Sigmoid colon (tissue), 7 donors: ENCODE measurements around the gene MRPL42. TPM values are rescaled to one million over a fixed set of nuclear protein-coding genes. Genes with fewer than 3 reads are reported as not detected.
"Not testable (repeated sequence)": the region's sequence is repeated elsewhere in the genome, so short reads cannot be mapped to it uniquely, and the experiment has no call there.

ENCODE experiments used
- DNase-seq: peaks from one replicate; pipeline ENCODE4 v3.0.0-alpha.2; 2019
- H3K27ac ChIP-seq, 4 donors: fragments of 200-600 bp; sonication (generic); one replicate each; pipeline ENCODE4 v1.5.1; 2016 to 2019; ENCODE audit warnings: mild to moderate bottlenecking in 1 of 4
- H3K27me3 ChIP-seq, 3 donors: fragments of 200-600 bp; sonication (generic); one replicate each; pipeline ENCODE4 v1.5.1; 2019; ENCODE audit warnings: mild to moderate bottlenecking in 1 of 3
- H3K36me3 ChIP-seq, 4 donors: fragments of 200-600 bp; sonication (generic); one replicate each; pipeline ENCODE4 v1.5.1; 2016 to 2019
- H3K4me1 ChIP-seq, 4 donors: fragments of 200-600 bp; sonication (generic); one replicate each; pipeline ENCODE4 v1.5.1; 2017 to 2019
- H3K4me3 ChIP-seq, 4 donors: fragments of 200-600 bp; sonication (generic); one replicate each; pipeline ENCODE4 v1.5.1; 2017 to 2019; ENCODE audit warnings: mild to moderate bottlenecking in 2 of 4, moderate library complexity in 1 of 4
- H3K9me3 ChIP-seq, 4 donors: fragments of 200-600 bp in 3 of 4; sonication (generic) in 3 of 4; one replicate each; pipeline versions ENCODE4 v1.5.1 to v1.6.1; 2013 to 2019
- CTCF ChIP-seq, 4 experiments: fragments of 450-650 bp in 3 of 4; fragments of 200-600 bp in 1 of 4; IDR thresholded peaks; one replicate each; pipeline ENCODE4 v1.5.1; 2016 to 2019; ENCODE audit warnings: antibody characterized with exemption in 4 of 4, mild to moderate bottlenecking in 3 of 4, moderate library complexity in 2 of 4
- EP300 ChIP-seq, 4 donors: sonication (generic); formaldehyde crosslinking; IDR thresholded peaks; one replicate each; pipeline ENCODE4 v1.6.1; 2017; ENCODE audit warnings: antibody characterized with exemption in 4 of 4
- POLR2A ChIP-seq, 2 donors: fragments of 450-650 bp; IDR thresholded peaks; one replicate each; pipeline ENCODE4 v1.6.1; 2016; ENCODE audit warnings: antibody characterized with exemption in 2 of 2, mild to moderate bottlenecking in 2 of 2, moderate library complexity in 2 of 2
- POLR2AphosphoS5 ChIP-seq, 4 donors: sonication (generic); formaldehyde crosslinking; IDR thresholded peaks; one replicate each; pipeline ENCODE4 v1.6.1; 2017; ENCODE audit warnings: antibody characterized with exemption in 4 of 4
- WGBS, 2 donors: extraction: QIAGEN DNeasy Blood & Tissue Kit; methylation state at CpG; one replicate each; pipeline ENCODE4 v1.1.7; 2013; 5-methylcytosine and 5-hydroxymethylcytosine counted together
- intact Hi-C: fragments of 100-400 bp; cut with DNase I; formaldehyde crosslinking; loops from one replicate; pipeline ENCODE4 v1.15.1; 2023
- polyA plus RNA-seq, 3 donors: library from polyadenylated mRNA; stranded (reverse); fragments of 200-250 nt; gene quantifications; one replicate each; pipeline ENCODE4 v1.2.3, GENCODE V29; 2013
- total RNA-seq, 4 donors: library from RNA; depleted of rRNA; stranded (reverse); fragments of >200 nt; gene quantifications; one replicate each; pipeline ENCODE4 v1.1.0, GENCODE V29; 2016
- donor health status: healthy with polysubstance abuse.
- donor health status: Bipolar disorder and iron deficiency.
- donor health status: healthy.

The MRPL42 gene
- total and polyA plus RNA-seq, 7 donors: 37.9 to 79.5 (median 48.1) TPM

- Histone ChIP-seq H3K27me3 (no peaks in the 10 kb centered on the region), H3K4me3 (no peak overlapping the region), H3K27ac (no peak overlapping the region), H3K4me1 (no peaks in the 10 kb centered on the region), H3K9me3 (no peaks in the 10 kb centered on the region), H3K36me3 (peaks cover 17 to 94% (median 32%) of the 10 kb centered on the region in 4 donors)
- TF ChIP-seq EP300 (IDR thresholded peaks at IDR 0.05) (no peak), POLR2A (IDR thresholded peaks at IDR 0.05) (no peak), POLR2AphosphoS5 (IDR thresholded peaks at IDR 0.05) (no peak), CTCF (IDR thresholded peaks at IDR 0.05) (no peak)
- WGBS, 2 donors: 23 to 81% methylated on average over 4 of the region's 4 CpGs
- DNase-seq: no peak
- intact Hi-C loops: no loop called here
Measured at GRCh38 chr12:93483151-93483807, 16.0 kb downstream of the MRPL42 start.

- TF ChIP-seq POLR2AphosphoS5 (IDR thresholded peaks at IDR 0.05) (no peak), CTCF (IDR thresholded peaks at IDR 0.05) (no peak), POLR2A (IDR thresholded peaks at IDR 0.05) (no peak), EP300 (IDR thresholded peaks at IDR 0.05) (no peak)
- Histone ChIP-seq H3K27ac (no peak overlapping the region), H3K27me3 (no peaks in the 10 kb centered on the region), H3K9me3 (no peaks in the 10 kb centered on the region), H3K4me1 (no peaks in the 10 kb centered on the region), H3K36me3 (peaks cover 17 to 92% (median 33%) of the 10 kb centered on the region in 4 donors), H3K4me3 (no peak overlapping the region)
- intact Hi-C loops: no loop called here
- no peak for DNase-seq
- WGBS, 2 donors: 75 to 84% methylated on average over 8 of the region's 8 CpGs
Measured at GRCh38 chr12:93484315-93484981, 17.1 kb downstream of the MRPL42 start.

- H3K4me1 ChIP-seq, H3K4me3 ChIP-seq, H3K27ac ChIP-seq, intact Hi-C loops, H3K27me3 ChIP-seq, H3K9me3 ChIP-seq, DNase-seq: not testable (repeated sequence)
- H3K36me3 ChIP-seq: peaks cover 0 to 67% (median 3%) of the 10 kb centered on the region in 4 donors
- WGBS, 2 donors: no CpG with 5 or more reads among the region's 1 CpG
Measured at GRCh38 chr12:93492808-93493207, 25.5 kb downstream of the MRPL42 start.

- H3K27me3 ChIP-seq: no peaks in the 10 kb centered on the region
- no peak overlapping the region for H3K27ac ChIP-seq
- no peaks in the 10 kb centered on the region for H3K9me3 ChIP-seq
- TF ChIP-seq POLR2A (IDR thresholded peaks at IDR 0.05): no peak
- no peak for TF ChIP-seq POLR2AphosphoS5 (IDR thresholded peaks at IDR 0.05)
- no peak for TF ChIP-seq CTCF (IDR thresholded peaks at IDR 0.05)
- TF ChIP-seq EP300 (IDR thresholded peaks at IDR 0.05): no peak
- no peaks in the 10 kb centered on the region for H3K4me1 ChIP-seq
- WGBS, 2 donors: 92 to 97% methylated on average over 3 of the region's 3 CpGs
- intact Hi-C loops: no loop called here
- DNase-seq: no peak
- H3K36me3 ChIP-seq: peaks cover 0 to 55% (median 0%) of the 10 kb centered on the region in 4 donors
- H3K4me3 ChIP-seq: no peak overlapping the region
Measured at GRCh38 chr12:93494096-93494495, 26.8 kb downstream of the MRPL42 start.

GRCh38 chr12:93497456-93497855 is 30.1 kb downstream of the MRPL42 start:
- H3K27ac ChIP-seq: no peak overlapping the region
- WGBS, 2 donors: 90 to 100% methylated on average over 1 of the region's 1 CpG
- no peak for TF ChIP-seq POLR2A (IDR thresholded peaks at IDR 0.05)
- H3K27me3 ChIP-seq: no peaks in the 10 kb centered on the region
- no peak for DNase-seq
- no peak overlapping the region for H3K4me3 ChIP-seq
- intact Hi-C loops: no loop called here
- peaks cover 0 to 41% (median 0%) of the 10 kb centered on the region in 4 donors for H3K36me3 ChIP-seq
- H3K4me1 ChIP-seq: no peaks in the 10 kb centered on the region
- no peaks in the 10 kb centered on the region for H3K9me3 ChIP-seq

- no CpG with 5 or more reads among the region's 1 CpG for WGBS, 2 donors
- H3K4me1 ChIP-seq, H3K27me3 ChIP-seq, intact Hi-C loops, H3K9me3 ChIP-seq, H3K4me3 ChIP-seq, DNase-seq, H3K27ac ChIP-seq: not testable (repeated sequence)
- H3K36me3 ChIP-seq: peaks cover 0 to 39% (median 0%) of the 10 kb centered on the region in 4 donors
Measured at GRCh38 chr12:93498813-93499212, 31.5 kb downstream of the MRPL42 start.
